ENCODE measurements around the gene LANCL2. TPM values are rescaled to one million over a fixed set of nuclear protein-coding genes. Genes with fewer than 3 reads are reported as not detected.

LANCL2 gene
- total and polyA plus RNA-seq, 9 of the 15 experiments (the other 6 are each of a cell fraction or from before 2014, with no cell fraction given) = 5.3 to 18.5 (median 13.5) TPM

GRCh38 chr7:55367283-55367840 is 2.2 kb downstream of the LANCL2 start (continued):
- TF ChIP-seq, protein P1, sequence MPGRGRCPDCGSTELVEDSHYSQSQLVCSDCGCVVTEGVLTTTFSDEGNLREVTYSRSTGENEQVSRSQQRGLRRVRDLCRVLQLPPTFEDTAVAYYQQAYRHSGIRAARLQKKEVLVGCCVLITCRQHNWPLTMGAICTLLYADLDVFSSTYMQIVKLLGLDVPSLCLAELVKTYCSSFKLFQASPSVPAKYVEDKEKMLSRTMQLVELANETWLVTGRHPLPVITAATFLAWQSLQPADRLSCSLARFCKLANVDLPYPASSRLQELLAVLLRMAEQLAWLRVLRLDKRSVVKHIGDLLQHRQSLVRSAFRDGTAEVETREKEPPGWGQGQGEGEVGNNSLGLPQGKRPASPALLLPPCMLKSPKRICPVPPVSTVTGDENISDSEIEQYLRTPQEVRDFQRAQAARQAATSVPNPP (IDR thresholded peaks at IDR 0.05; ENCODE audit: borderline replicate concordance, insufficient read depth, insufficient read length) = no peak
- 0 out of 2 replicates have a peak, but pooled peaks have one; percentile 22 for TF ChIP-seq CBFB (CRISPR knock-in tag; IDR thresholded peaks at IDR 0.05)
- peak; percentile 63 for TF ChIP-seq CEBPB (tag; IDR thresholded peaks at IDR 0.05)
- no peak for TF ChIP-seq MAZ (CRISPR knock-in tag; conservative IDR thresholded peaks at IDR 0.05 in 1 of 2, IDR thresholded peaks at IDR 0.05 in 1 of 2)
- no peak for TF ChIP-seq NR2F6 (CRISPR knock-in tag; IDR thresholded peaks at IDR 0.05)

DNA sequence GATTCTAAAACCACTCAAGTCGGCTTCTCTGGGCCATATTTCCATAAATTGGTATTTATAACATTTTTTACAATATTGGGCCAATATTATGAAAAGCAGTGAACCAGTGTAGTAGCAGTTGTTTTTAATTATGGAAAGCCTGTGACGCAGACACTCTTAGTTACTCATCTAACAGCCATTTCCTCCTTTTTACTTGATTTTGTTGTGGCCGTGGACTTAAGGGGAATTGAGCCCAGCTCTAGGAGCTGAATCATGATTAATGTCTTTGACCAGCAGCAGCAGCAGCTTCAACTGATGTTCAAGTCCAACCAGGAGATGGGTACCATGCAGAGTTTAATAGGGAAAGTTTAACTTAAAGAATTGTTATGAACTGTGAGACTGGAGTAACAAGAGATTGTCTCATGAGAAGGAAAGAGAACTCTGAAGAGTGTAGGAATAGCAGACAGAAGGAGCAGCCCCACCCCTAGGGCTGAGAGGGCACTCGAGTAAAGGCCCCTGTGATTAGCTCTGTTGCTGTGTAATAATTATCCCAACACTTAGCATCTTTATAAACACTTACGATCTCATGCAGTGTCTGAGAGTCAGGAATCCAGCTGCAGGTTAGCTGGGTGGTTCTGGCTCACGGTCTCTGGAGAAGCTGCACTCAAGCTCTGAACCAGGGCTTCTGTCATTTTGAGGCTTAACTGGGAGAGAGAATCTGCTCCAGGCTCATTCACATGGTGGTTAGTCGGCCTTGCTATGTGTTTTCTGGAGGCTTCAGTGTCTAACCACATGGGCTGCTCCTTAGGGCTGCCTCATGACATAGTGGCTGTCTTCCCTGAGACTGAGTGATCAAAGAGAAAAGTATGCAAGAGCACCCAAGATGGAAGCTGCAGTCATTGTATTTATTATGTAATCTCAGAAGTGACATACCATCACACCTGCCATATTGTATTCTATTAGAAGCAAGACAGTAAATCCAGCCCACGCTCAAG is 4.6 kb downstream of the LANCL2 start:
- intact Hi-C loops (cut with micrococcal nuclease) = loop anchor here (5.0 kb wide), 1 partner anchor 203 kb away; the partner anchor contains the start of gene VOPP1
- Histone ChIP-seq H3K36me3 (ENCODE audit: control insufficient read depth, insufficient read depth, low read length) (no peaks in the 10 kb centered on the region), H3K4me1 (replicated peaks in 1 of 2; ENCODE audit: control insufficient read depth in 2 of 2, insufficient read depth in 2 of 2, low read length in 2 of 2) (peaks cover 1 to 12% of the 10 kb centered on the region in 2 experiments; a peak in 4 of 5 replicates), H3K9me3 (replicated peaks; ENCODE audit: control insufficient read depth, insufficient read depth, low read depth, low read length) (no peaks in the 10 kb centered on the region), H3K9ac (ENCODE audit: insufficient read depth in 1 of 2, low read depth in 2 of 2, low read length in 2 of 2) (no peak overlapping the region), H3K4me2 (ENCODE audit: insufficient read depth, low read length) (no peak overlapping the region), H3K27ac (ENCODE audit: extremely low read depth, low read depth, low read length) (no peak overlapping the region), H3K4me3 (no peak overlapping the region), H3K27me3 (ENCODE audit: control insufficient read depth in 2 of 2, insufficient read depth in 2 of 2, low read length in 2 of 2) (no peaks in the 10 kb centered on the region), H2AFZ (ENCODE audit: low read depth, low read length) (no peak overlapping the region), H4K20me1 (replicated peaks; ENCODE audit: control insufficient read depth, insufficient read depth, low read length) (no peaks in the 10 kb centered on the region), H3K9me1 (ENCODE audit: control insufficient read depth, insufficient read depth, low read length) (no peaks in the 10 kb centered on the region), H3K79me2 (ENCODE audit: control insufficient read depth, insufficient read depth, low read length) (peaks cover 25% of the 10 kb centered on the region)
- BruUV-seq (replicated peaks) = no TSS peak
- DNase-seq (ENCODE audit: extremely low read depth in 1 of 4, low spot score in 3 of 4) (no peak), ATAC-seq (no peak), FAIRE-seq (no peak)
- CTCF ChIA-PET (ENCODE audit: low intra/inter-chr PET ratio) = no interaction called here
- POLR2A ChIA-PET = interaction anchor here (0.7 kb wide), 1 partner anchor 14 kb away, joined by 3 read pairs; no protein-coding TSS in a partner anchor
- in situ Hi-C loops (cut with MboI) = no loop called here
- TF ChIP-seq TSC22D4 (tag; IDR thresholded peaks at IDR 0.05) = no peak
- TF ChIP-seq L3MBTL2 (IDR thresholded peaks at IDR 0.05) = no peak
- TF ChIP-seq ZNF23 (CRISPR knock-in tag; IDR thresholded peaks at IDR 0.05) = no peak
- no peak for TF ChIP-seq NR4A1 (CRISPR knock-in tag; IDR thresholded peaks at IDR 0.05)
- TF ChIP-seq NR4A1 (tag; IDR thresholded peaks at IDR 0.05) = no peak
- no peak for TF ChIP-seq RAD51 (IDR thresholded peaks at IDR 0.05; ENCODE audit: borderline replicate concordance, low read depth)
- TF ChIP-seq KAT7 (CRISPR knock-in tag; IDR thresholded peaks at IDR 0.05; ENCODE audit: borderline replicate concordance) = no peak
- TF ChIP-seq PHB2 (IDR thresholded peaks at IDR 0.05; ENCODE audit: low read depth) = no peak
- TF ChIP-seq DNMT1 (IDR thresholded peaks at IDR 0.05) = no peak
- no peak for TF ChIP-seq KLF16 (IDR thresholded peaks at IDR 0.05)
- no peak for TF ChIP-seq CREBBP (IDR thresholded peaks at IDR 0.05; ENCODE audit: low read depth, low read length)
- TF ChIP-seq CBX1 (IDR thresholded peaks at IDR 0.05; ENCODE audit: low read depth) = no peak
- no peak for TF ChIP-seq ATF3 (IDR thresholded peaks at IDR 0.05)
- TF ChIP-seq ATF3 (CRISPR knock-in tag; conservative IDR thresholded peaks at IDR 0.05) = no peak
- 82% methylated on average over 8 of the region's 8 CpGs for WGBS (ENCODE audit: insufficient coverage, low coverage, missing lambda C conversion rate)
